WTC11 (cell line): ENCODE data around the gene METTL13.

ENCODE experiments used
- CREB1 ChIP-seq: sonication (generic); formaldehyde crosslinking; IDR thresholded peaks from 2 replicates; pipeline ENCODE4 v1.8.0; 2023; ENCODE audit warnings: mild to moderate bottlenecking, missing genetic modification reagents
- CTCF ChIP-seq: fragments of 200-600 bp; IDR thresholded peaks from 2 replicates; pipeline ENCODE4 v1.8.0; 2022; ENCODE audit warnings: antibody characterized with exemption
- FOXJ3 ChIP-seq: sonication (generic); formaldehyde crosslinking; IDR thresholded peaks from 2 replicates; pipeline ENCODE4 v1.9.0; 2021; ENCODE audit warnings: missing genetic modification reagents, mild to moderate bottlenecking, borderline replicate concordance
- IRF2 ChIP-seq: sonication (generic); formaldehyde crosslinking; IDR thresholded peaks from 2 replicates; pipeline ENCODE4 v1.8.0; 2022; ENCODE audit warnings: low read depth, missing genetic modification reagents, borderline replicate concordance
- NR2C2 ChIP-seq: sonication (generic); formaldehyde crosslinking; IDR thresholded peaks from 2 replicates; pipeline ENCODE4 v1.8.0; 2022; ENCODE audit warnings: mild to moderate bottlenecking, missing genetic modification reagents
- RELA ChIP-seq: sonication (generic); formaldehyde crosslinking; IDR thresholded peaks from 2 replicates; pipeline ENCODE4 v1.8.1; 2022; ENCODE audit warnings: missing genetic modification reagents, mild to moderate bottlenecking, borderline replicate concordance
- TCF7 ChIP-seq: sonication (generic); formaldehyde crosslinking; IDR thresholded peaks from 2 replicates; pipeline ENCODE4 v1.8.0; 2022; ENCODE audit warnings: mild to moderate bottlenecking, low read depth, missing genetic modification reagents, moderate library complexity
- TEAD1 ChIP-seq: sonication (generic); formaldehyde crosslinking; IDR thresholded peaks from 2 replicates; pipeline ENCODE4 v1.8.0; 2022; ENCODE audit warnings: mild to moderate bottlenecking, missing genetic modification reagents
- ZBTB21 ChIP-seq: sonication (generic); formaldehyde crosslinking; IDR thresholded peaks from 2 replicates; pipeline ENCODE4 v1.8.1; 2023; ENCODE audit warnings: mild to moderate bottlenecking, missing genetic modification reagents, borderline replicate concordance
- TF ChIP-seq, protein P1 (sequence below): sonication (generic); formaldehyde crosslinking; IDR thresholded peaks from 2 replicates; pipeline ENCODE4 v1.8.1; 2023; ENCODE audit warnings: mild to moderate bottlenecking, missing genetic modification reagents
- TF ChIP-seq, protein P2 (sequence below): fragments of 250-450 bp; sonication (Bioruptor Pico); conservative IDR thresholded peaks from 2 replicates; pipeline ENCODE4 v1.9.0; 2021; ENCODE audit warnings: mild to moderate bottlenecking

DNA sequence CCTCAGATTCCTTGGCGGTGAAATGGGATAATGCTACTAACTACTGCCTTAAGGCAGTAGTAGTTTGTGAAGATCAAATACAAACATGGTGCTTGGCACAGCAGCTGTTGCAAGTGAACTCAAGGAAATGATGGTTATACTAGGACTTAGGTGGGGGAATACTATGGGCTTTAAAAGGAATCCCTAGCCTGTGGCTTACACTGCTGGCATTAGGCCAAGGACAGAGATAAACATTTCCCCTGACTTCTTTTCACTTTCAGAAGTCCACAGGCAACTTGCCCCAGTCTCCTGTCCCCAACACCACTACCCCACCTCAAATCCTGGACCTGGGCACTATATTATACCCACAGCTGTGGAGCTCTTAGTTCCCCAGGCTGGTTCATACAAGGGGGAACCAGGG is 26.5 kb upstream of the METTL13 start:
- TF ChIP-seq ZBTB21 (no peak), CREB1 (CRISPR knock-in tag) (no peak), CTCF (no peak), TCF7 (CRISPR knock-in tag) (no peak), RELA (no peak), NR2C2 (no peak), TEAD1 (CRISPR knock-in tag) (no peak), FOXJ3 (CRISPR knock-in tag) (no peak), IRF2 (CRISPR knock-in tag) (no peak)
- TF ChIP-seq, protein P1, sequence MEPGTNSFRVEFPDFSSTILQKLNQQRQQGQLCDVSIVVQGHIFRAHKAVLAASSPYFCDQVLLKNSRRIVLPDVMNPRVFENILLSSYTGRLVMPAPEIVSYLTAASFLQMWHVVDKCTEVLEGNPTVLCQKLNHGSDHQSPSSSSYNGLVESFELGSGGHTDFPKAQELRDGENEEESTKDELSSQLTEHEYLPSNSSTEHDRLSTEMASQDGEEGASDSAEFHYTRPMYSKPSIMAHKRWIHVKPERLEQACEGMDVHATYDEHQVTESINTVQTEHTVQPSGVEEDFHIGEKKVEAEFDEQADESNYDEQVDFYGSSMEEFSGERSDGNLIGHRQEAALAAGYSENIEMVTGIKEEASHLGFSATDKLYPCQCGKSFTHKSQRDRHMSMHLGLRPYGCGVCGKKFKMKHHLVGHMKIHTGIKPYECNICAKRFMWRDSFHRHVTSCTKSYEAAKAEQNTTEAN (CRISPR knock-in tag), result no peak
- TF ChIP-seq, protein P2, sequence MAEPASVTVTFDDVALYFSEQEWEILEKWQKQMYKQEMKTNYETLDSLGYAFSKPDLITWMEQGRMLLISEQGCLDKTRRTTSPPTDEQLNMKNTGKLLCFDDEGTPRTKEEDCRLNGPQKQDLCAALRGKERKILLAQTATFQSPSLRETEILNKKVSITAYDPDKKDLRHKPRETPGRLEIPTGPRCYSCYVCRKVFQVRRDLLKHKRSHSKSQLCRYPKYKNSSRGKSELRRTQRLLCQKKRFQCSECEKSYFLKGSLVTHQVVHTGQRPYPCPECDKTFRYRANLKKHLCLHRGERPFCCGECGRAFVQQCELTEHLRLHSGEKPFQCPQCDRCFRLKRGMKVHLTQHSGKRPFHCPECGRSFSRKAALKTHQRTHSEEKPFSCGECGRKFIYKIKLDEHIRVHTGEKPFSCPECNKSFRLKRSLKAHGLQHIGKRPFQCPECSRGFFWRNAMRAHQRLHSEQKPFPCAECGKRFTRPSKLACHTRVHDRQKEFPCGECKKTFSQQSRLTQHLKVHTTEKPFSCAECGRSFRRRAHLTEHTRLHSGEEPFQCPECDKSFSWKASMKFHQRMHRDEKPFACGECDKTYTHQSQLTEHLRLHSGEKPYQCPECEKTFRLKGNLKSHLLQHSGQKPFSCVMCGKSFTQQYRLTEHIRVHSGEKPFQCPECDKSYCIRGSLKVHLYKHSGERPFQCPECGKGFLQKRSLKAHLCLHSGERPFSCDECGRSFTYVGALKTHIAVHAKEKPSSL (CRISPR knock-in tag), result no peak
